ENCODE data around the gene SAA2. TPM values are rescaled to one million over a fixed set of nuclear protein-coding genes. Genes with fewer than 3 reads are reported as not detected.

The SAA2 gene
- total RNA-seq, 1 experiment from 2014 or later, result 1.2 TPM

GRCh38 chr11:18261721-18262120, 13.3 kb upstream of the SAA2 start:
- Histone ChIP-seq H3K4me1 (ENCODE audit: insufficient read depth, low read length, poor library complexity, severe bottlenecking) (no peaks in the 10 kb centered on the region), H3K27ac (ENCODE audit: low read depth, low read length, poor library complexity, severe bottlenecking) (no peak overlapping the region), H3K4me3 (ENCODE audit: low read depth, low read length, poor library complexity, severe bottlenecking) (no peak overlapping the region), H3K9me3 (ENCODE audit: low read depth, low read length, poor library complexity, severe bottlenecking) (no peaks in the 10 kb centered on the region), H3K27me3 (replicated peaks; ENCODE audit: insufficient read depth, low read depth, low read length, poor library complexity) (no peaks in the 10 kb centered on the region), H3K36me3 (ENCODE audit: insufficient read depth, low read length, poor library complexity, severe bottlenecking) (no peaks in the 10 kb centered on the region)
- no peak for TF ChIP-seq EZH2 (IDR thresholded peaks at IDR 0.05; ENCODE audit: borderline replicate concordance, low read depth, low read length, poor library complexity, severe bottlenecking)
- TF ChIP-seq, protein P1, sequence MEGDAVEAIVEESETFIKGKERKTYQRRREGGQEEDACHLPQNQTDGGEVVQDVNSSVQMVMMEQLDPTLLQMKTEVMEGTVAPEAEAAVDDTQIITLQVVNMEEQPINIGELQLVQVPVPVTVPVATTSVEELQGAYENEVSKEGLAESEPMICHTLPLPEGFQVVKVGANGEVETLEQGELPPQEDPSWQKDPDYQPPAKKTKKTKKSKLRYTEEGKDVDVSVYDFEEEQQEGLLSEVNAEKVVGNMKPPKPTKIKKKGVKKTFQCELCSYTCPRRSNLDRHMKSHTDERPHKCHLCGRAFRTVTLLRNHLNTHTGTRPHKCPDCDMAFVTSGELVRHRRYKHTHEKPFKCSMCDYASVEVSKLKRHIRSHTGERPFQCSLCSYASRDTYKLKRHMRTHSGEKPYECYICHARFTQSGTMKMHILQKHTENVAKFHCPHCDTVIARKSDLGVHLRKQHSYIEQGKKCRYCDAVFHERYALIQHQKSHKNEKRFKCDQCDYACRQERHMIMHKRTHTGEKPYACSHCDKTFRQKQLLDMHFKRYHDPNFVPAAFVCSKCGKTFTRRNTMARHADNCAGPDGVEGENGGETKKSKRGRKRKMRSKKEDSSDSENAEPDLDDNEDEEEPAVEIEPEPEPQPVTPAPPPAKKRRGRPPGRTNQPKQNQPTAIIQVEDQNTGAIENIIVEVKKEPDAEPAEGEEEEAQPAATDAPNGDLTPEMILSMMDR (conservative IDR thresholded peaks at IDR 0.05; ENCODE audit: low read depth, low read length), result no peak
- intact Hi-C loops (cut with micrococcal nuclease; ENCODE audit: unreplicated experiment), result no loop called here
- ChIA-PET CTCF (no interaction called here), POLR2A (ENCODE audit: low non-redundant PET) (no interaction called here)
- BruUV-seq (replicated peaks), result no TSS peak
- DNase-seq (ENCODE audit: low spot score), result no peak

DNA sequence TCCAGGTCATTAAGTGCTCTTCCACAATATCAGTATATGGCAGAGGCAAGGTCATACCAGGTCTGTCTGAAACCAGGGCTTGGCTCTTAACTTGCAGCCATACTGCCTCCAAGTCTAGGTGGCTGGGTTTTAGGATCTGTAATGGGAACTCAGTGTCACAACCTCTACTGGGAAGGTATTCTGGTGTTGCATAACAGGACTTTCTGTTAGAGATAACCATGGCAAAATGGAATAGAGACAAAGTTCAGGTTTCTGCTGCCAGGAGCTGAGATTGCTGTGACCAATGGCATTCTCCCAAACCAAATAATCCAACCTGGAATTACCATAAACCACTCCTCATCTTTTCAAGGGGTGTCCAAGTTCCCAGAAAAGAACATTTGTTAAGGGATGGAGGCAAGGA, 10.8 kb upstream of the SAA2 start:
- Histone ChIP-seq H3K4me3 (ENCODE audit: low read depth, low read length, poor library complexity, severe bottlenecking) (no peak overlapping the region), H3K36me3 (ENCODE audit: insufficient read depth, low read length, poor library complexity, severe bottlenecking) (no peaks in the 10 kb centered on the region), H3K9me3 (ENCODE audit: low read depth, low read length, poor library complexity, severe bottlenecking) (no peaks in the 10 kb centered on the region), H3K27ac (ENCODE audit: low read depth, low read length, poor library complexity, severe bottlenecking) (no peak overlapping the region), H3K27me3 (replicated peaks; ENCODE audit: insufficient read depth, low read depth, low read length, poor library complexity) (no peaks in the 10 kb centered on the region), H3K4me1 (ENCODE audit: insufficient read depth, low read length, poor library complexity, severe bottlenecking) (no peaks in the 10 kb centered on the region)
- ChIA-PET CTCF (no interaction called here), POLR2A (ENCODE audit: low non-redundant PET) (no interaction called here)
- TF ChIP-seq, protein P1 (conservative IDR thresholded peaks at IDR 0.05; ENCODE audit: low read depth, low read length), result no peak
- BruUV-seq (replicated peaks), result no TSS peak
- DNase-seq (ENCODE audit: low spot score), result no peak
- intact Hi-C loops (cut with micrococcal nuclease; ENCODE audit: unreplicated experiment), result no loop called here

- intact Hi-C loops (cut with micrococcal nuclease; ENCODE audit: unreplicated experiment), result no loop called here
- TF ChIP-seq, protein P1 (conservative IDR thresholded peaks at IDR 0.05; ENCODE audit: low read depth, low read length), result no peak
- no peak for TF ChIP-seq EZH2 (IDR thresholded peaks at IDR 0.05; ENCODE audit: borderline replicate concordance, low read depth, low read length, poor library complexity, severe bottlenecking)
- Histone ChIP-seq H3K4me1 (ENCODE audit: insufficient read depth, low read length, poor library complexity, severe bottlenecking) (no peaks in the 10 kb centered on the region), H3K36me3 (ENCODE audit: insufficient read depth, low read length, poor library complexity, severe bottlenecking) (no peaks in the 10 kb centered on the region), H3K27me3 (replicated peaks; ENCODE audit: insufficient read depth, low read depth, low read length, poor library complexity) (no peaks in the 10 kb centered on the region), H3K9me3 (ENCODE audit: low read depth, low read length, poor library complexity, severe bottlenecking) (no peaks in the 10 kb centered on the region), H3K4me3 (ENCODE audit: low read depth, low read length, poor library complexity, severe bottlenecking) (no peak overlapping the region), H3K27ac (ENCODE audit: low read depth, low read length, poor library complexity, severe bottlenecking) (no peak overlapping the region)
- BruUV-seq (replicated peaks), result no TSS peak
- ChIA-PET CTCF (no interaction called here), POLR2A (ENCODE audit: low non-redundant PET) (no interaction called here)
- no peak for DNase-seq (ENCODE audit: low spot score)
Measured at GRCh38 chr11:18254781-18255361, 6.4 kb upstream of the SAA2 start.

Data from A673 (cell line).